Activated gamma-delta T cell treated with Interleukin-2 at 50 U/mL for 16 hours (primary cell): ENCODE measurements around the gene KIF20A.
"Not testable (repeated sequence)": the region's sequence is repeated elsewhere in the genome, so short reads cannot be mapped to it uniquely, and the experiment has no call there.

Experiments used
- DNase-seq: peaks from one replicate; pipeline ENCODE4 v3.0.0-alpha.2; 2020

KIF20A gene

DNA sequence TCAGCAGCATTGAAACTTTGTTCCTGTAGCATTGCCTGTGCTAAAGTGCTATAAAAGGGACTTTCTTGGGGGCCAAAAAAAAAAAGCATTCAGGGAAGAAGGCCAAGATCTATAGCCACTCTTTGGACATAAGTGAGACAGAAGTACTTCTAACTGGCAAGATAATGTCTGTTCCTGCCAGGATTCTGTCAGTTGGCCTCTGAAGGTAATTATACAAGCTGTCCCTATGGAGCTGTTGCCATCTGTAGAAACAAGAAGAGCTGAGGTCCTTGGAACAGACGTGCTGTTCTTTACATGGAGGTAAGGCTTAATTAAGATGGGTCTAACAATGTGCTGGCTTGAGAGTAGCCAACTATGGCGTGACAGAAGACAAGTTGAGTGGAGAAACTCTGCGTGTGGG is 9.7 kb downstream of the KIF20A start:
- DNase-seq: no peak

- DNase-seq: no peak
Measured at GRCh38 chr5:138192826-138193225, 13.9 kb downstream of the KIF20A start.

DNA sequence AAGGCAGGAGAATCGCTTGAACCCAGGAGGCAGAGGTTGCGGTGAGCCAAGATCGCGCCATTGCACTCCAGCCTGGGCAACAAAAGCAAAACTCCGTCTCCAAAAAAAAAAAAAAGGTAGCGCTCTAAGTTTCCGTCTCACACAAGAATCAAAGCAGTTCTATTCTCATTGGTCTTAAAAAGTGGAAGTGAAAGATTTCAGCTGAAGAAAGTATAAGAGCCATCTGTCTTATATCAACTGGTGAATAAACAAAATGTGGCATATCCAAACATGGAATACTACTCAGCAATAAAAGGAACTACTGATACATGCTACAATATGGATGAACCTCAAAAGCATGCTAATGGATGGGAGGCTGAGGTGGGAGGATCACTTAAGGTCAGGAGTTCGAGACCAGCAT is 14.9 kb downstream of the KIF20A start:
- DNase-seq: not testable (repeated sequence)

DNA sequence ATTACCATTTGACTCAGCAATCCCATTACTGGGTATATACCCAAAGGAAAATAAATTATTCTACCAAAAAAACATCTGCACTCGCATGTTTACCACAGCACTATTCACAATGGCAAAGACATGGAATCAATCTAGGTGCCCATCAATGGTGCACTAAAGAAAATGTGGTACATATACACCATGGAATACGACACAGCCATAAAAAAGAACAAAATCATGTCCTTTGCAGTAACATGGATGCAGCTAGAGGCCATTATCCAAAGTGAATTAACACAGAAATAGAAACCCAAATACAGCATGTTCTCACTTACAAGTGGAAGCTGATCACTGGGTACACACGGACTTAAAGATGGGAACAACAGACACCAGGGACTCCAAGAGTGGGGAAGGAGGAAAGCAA is 32.1 kb downstream of the KIF20A start:
- DNase-seq: no peak

- no peak for DNase-seq
Measured at GRCh38 chr5:138212828-138213160, 33.9 kb downstream of the KIF20A start.

DNA sequence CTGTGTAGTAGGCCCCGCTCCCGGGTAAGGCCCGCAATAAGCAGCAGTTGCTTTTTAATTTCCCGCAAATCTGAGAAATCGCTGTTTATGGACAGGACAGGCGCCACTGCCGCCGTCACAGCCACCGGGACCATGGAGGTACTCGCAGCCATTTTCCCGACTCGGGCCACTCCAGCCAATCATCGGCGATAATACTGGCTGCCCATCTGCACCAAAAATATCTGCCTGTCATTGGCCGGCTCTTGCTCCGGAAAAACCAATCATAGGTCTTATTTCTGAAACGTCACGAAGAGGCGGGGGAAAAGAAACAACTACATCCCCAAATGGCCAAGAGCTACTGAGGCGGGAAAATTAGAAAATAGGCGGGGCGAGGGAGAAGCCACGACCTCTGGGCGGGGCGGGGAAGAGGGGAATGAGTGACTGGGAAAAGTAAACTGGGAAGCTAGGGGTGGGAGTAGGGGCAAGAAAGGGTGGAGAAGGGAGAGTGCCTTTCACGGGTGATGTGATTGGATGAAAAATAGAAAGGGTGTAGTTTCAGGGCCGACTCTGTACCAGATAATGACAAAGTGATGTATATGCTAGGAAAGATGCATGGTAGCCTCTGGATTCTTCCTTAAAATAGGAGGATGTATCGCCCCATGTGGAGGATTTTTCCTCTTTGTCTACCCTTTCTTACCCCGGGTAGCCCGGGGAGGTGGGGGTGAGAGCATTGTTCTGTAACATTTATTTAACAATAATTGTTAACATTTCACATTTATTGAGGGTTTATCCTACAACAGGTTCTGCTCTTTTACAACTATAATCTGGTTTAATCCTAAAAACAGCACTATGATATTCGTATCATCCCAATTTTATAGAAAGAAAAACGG is 34.5 kb downstream of the KIF20A start, which contains the start of gene CDC23:
Gene CDC23, minus strand, starts transcription at position 163 of the 869 bp plus-strand sequence. Its CDS starts 11 bp downstream, at position 152.
- DNase-seq: peak; percentile 87

GRCh38 chr5:138216799-138217198 is 37.9 kb downstream of the KIF20A start:
- DNase-seq: no peak

DNA sequence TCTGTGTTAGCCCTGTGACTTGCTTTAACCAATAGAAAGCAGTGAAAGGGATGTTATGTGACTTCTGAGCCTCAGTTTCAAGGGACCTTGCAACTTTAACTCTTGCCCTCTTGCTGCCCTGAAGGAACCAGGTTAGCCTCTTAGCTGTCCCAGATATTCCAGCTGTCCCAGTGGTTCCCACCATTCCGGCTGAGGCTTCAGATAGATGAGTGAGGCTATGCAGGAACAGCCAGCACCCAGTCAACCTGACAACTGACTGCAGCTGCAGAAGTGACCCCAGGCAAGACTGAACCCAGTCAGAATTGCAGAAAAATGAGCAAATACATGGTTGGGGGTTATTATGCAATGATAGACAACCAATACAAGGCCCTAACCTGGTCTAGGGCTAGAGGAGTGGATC is 44.6 kb downstream of the KIF20A start:
- no peak for DNase-seq

DNA sequence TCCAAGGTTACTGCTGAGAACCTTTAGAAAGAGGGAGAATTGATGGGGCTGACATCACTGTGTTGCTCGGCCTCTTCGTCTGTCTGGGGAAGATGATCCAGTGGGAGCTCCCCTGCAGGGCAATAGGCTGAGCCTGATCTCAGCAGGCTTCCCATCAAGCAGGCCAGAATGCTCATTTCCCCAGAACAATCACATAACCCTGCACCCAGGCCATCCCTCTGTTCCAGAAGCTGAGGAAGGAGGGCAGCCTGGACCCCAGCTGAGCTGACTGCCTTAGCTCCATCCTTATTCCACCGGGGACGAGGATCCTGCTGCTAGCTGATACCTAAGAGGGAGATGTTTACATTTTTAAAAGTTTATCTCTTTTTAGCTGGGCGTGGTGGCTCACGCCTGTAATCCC is 45.8 kb downstream of the KIF20A start:
- no peak for DNase-seq

DNA sequence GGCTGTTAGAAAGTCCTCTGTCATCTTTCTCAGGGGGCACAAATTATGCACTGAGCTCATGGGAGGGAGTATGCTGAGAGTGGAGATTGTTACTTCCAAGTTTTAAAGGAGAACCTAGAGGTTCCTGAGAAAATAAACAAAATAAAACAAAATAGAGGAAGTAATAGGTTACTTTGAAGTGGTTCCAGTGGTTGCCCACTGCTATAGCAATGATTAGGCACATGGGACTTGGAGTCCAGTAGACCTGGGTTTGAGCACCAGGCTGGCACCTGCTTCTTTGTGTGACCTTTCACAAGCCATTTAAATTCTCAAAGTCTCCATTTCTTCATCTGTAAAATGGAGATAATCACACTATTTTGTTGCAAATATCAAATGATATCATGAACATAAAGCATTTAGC is 48.0 kb downstream of the KIF20A start:
- no peak for DNase-seq

- no peak for DNase-seq
Measured at GRCh38 chr5:138229387-138229786, 50.5 kb downstream of the KIF20A start.

DNA sequence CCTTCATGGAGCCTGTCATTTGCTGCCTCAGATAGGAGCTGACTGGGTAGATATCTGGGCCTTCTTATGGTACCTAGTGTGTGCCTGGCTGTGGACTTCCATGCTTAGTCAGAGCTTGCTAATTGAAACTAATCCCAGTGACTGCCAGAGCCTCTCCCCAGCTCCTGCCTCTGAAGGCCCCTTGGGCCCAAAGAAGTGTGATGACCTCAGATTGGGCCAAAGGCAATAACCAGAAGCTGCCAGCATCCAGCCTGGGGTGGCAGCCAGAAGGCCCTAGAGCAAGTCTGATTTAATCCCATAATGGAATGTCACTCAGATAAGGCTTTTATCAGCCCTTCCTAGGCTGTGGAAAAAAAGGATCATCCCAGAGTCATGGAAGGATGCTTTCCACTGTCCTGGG is 51.3 kb downstream of the KIF20A start:
- DNase-seq: no peak

- DNase-seq: no peak
Measured at GRCh38 chr5:138230981-138231589, 52.2 kb downstream of the KIF20A start.

- DNase-seq: no peak
Measured at GRCh38 chr5:138233280-138233679, 54.4 kb downstream of the KIF20A start.

DNA sequence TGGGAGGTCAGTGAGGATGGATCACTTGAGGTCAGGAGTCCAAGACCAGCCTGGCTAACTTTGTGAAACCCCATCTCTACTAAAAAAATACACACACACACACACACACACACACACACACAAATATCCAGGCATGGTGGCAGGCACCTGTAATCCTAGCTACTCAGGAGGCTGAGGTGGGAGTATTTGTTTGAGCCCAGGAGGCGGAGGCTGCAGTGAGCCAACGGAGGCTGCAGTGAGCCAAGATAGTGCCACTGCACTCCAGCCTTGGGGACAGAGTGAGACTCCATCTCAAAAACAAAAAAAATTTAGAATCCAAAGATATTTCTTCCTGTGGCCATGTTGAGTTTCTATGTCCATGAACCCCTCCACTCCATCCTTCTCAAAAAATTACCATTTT is 55.7 kb downstream of the KIF20A start:
- no peak for DNase-seq
